NCI-H524 treated with DMSO at 0.1 percent for 48 hours (cell line): ENCODE data around the gene CXCL17.

Experiments
- DNase-seq: peaks from one replicate; lab custom pipeline; 2025; lab: John Stamatoyannopoulos, UW

CXCL17 gene

GRCh38 chr19:42397263-42398166 is 45.2 kb downstream of the CXCL17 start:
- DNase-seq = no peak

GRCh38 chr19:42396381-42397262 is 46.1 kb downstream of the CXCL17 start:
- DNase-seq = peak; percentile 80

GRCh38 chr19:42394751-42395150 is 48.0 kb downstream of the CXCL17 start:
- DNase-seq = no peak

- no peak for DNase-seq
Measured at GRCh38 chr19:42392165-42392564, 50.6 kb downstream of the CXCL17 start.

- no peak for DNase-seq
Measured at GRCh38 chr19:42389899-42390298, 52.8 kb downstream of the CXCL17 start, which contains the start of gene CNFN. Gene CNFN (minus strand): TSS chr19:42390297. CDS start chr19:42389037, 1,260 bp downstream.

- DNase-seq = no peak
Measured at GRCh38 chr19:42388851-42389489, 53.8 kb downstream of the CXCL17 start.

GRCh38 chr19:42386974-42387707 is 55.6 kb downstream of the CXCL17 start:
- peak; percentile 25 for DNase-seq

GRCh38 chr19:42380155-42380554 is 62.6 kb downstream of the CXCL17 start:
- no peak for DNase-seq
